Mammary epithelial cell (primary cell): Measurements from ENCODE around the gene NPHS2.

Experiments used
- EZH2 ChIP-seq: IDR thresholded peaks from 2 replicates; pipeline ENCODE4 v1.6.1; 2012; ENCODE audit warnings: low read length, inconsistent platforms, borderline replicate concordance
- TF ChIP-seq, protein P1 (sequence below), 2 donors: IDR thresholded peaks in 1 of 2; conservative IDR thresholded peaks in 1 of 2; 2 replicates each; pipeline ENCODE4 v1.5.1; 2011 to 2012; ENCODE audit warnings: inconsistent platforms in 2 of 2, low read length in 2 of 2, mild to moderate bottlenecking in 2 of 2, control low read depth in 1 of 2, low read depth in 1 of 2; ENCODE audit not compliant: insufficient read depth in 1 of 2; ENCODE audit errors: extremely low read depth in 1 of 2

GRCh38 chr1:179583771-179584320 lies 8.1 kb upstream of the NPHS2 start:
- no peak for TF ChIP-seq EZH2
- TF ChIP-seq, protein P1, sequence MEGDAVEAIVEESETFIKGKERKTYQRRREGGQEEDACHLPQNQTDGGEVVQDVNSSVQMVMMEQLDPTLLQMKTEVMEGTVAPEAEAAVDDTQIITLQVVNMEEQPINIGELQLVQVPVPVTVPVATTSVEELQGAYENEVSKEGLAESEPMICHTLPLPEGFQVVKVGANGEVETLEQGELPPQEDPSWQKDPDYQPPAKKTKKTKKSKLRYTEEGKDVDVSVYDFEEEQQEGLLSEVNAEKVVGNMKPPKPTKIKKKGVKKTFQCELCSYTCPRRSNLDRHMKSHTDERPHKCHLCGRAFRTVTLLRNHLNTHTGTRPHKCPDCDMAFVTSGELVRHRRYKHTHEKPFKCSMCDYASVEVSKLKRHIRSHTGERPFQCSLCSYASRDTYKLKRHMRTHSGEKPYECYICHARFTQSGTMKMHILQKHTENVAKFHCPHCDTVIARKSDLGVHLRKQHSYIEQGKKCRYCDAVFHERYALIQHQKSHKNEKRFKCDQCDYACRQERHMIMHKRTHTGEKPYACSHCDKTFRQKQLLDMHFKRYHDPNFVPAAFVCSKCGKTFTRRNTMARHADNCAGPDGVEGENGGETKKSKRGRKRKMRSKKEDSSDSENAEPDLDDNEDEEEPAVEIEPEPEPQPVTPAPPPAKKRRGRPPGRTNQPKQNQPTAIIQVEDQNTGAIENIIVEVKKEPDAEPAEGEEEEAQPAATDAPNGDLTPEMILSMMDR (conservative IDR thresholded peaks at IDR 0.05 in 1 of 2, IDR thresholded peaks at IDR 0.05 in 1 of 2; ENCODE audit: extremely low read depth in 1 of 2, insufficient read depth in 1 of 2, low read depth in 1 of 2, low read length in 2 of 2), result no peak
